SU-DHL-6 (cell line): ENCODE data around the gene FMN1.

Source experiments
- H2AFZ ChIP-seq: fragments of 200-600 bp; sonication (generic); 2 replicates; pipeline ENCODE4 v1.6.1; 2014; ENCODE audit warnings: low read depth, mild to moderate bottlenecking, moderate library complexity, mixed read lengths, antibody characterized with exemption, low read length; ENCODE audit not compliant: severe bottlenecking
- H3F3A ChIP-seq: fragments of 200-600 bp; shearing (Covaris generic); 2 replicates; pipeline ENCODE4 v1.6.0; 2016; ENCODE audit warnings: antibody characterized with exemption, mild to moderate bottlenecking; ENCODE audit not compliant: insufficient read depth
- H3K27ac ChIP-seq: fragments of 200-600 bp; sonication (generic); 2 replicates; pipeline ENCODE4 v1.5.1; 2016; ENCODE audit warnings: low read depth, mild to moderate bottlenecking, low read length, moderate library complexity, mixed read lengths
- H3K27me3 ChIP-seq: fragments of 200-600 bp; sonication (generic), shearing (Covaris generic); 2 replicates; pipeline ENCODE4 v1.6.0; 2014; ENCODE audit warnings: mild to moderate bottlenecking, low read length
- H3K36me3 ChIP-seq: fragments of 200-600 bp; sonication (generic); 2 replicates; pipeline ENCODE4 v1.6.1; 2014; ENCODE audit warnings: mild to moderate bottlenecking, low read length, mixed read lengths
- H3K4me2 ChIP-seq: fragments of 300-600, 200-600 bp; shearing (Covaris generic), sonication (generic); 2 replicates; pipeline ENCODE4 v1.6.0; 2014; ENCODE audit warnings: low read length, low read depth, mild to moderate bottlenecking; ENCODE audit not compliant: poor library complexity, severe bottlenecking
- H3K4me3 ChIP-seq: fragments of 200-600 bp; sonication (generic); 2 replicates; pipeline ENCODE4 v1.5.1; 2014; ENCODE audit warnings: antibody characterized with exemption, low read length, mild to moderate bottlenecking, mixed read lengths; ENCODE audit not compliant: insufficient read depth, poor library complexity, severe bottlenecking
- H3K79me2 ChIP-seq: fragments of 200-600 bp; sonication (generic); 2 replicates; pipeline ENCODE4 v1.6.1; 2014; ENCODE audit warnings: mild to moderate bottlenecking, low read length, moderate library complexity; ENCODE audit not compliant: insufficient read depth
- H3K9ac ChIP-seq: fragments of 200-600 bp; sonication (generic); 2 replicates; pipeline ENCODE4 v1.7.0; 2014; ENCODE audit warnings: mild to moderate bottlenecking, low read length
- H3K9me2 ChIP-seq: fragments of 200-600 bp; sonication (generic); replicated peaks from 2 replicates; pipeline ENCODE4 v1.6.1; 2014; ENCODE audit warnings: low read length; ENCODE audit not compliant: insufficient read depth
- H3K9me3 ChIP-seq: fragments of 200-600 bp; sonication (generic); 2 replicates; pipeline ENCODE4 v1.6.1; 2014; ENCODE audit warnings: low read length, mixed read lengths; ENCODE audit not compliant: insufficient read depth
- H4K20me1 ChIP-seq: fragments of 200-600 bp; sonication (generic); 2 replicates; pipeline ENCODE4 v1.6.1; 2014; ENCODE audit warnings: low read depth, mild to moderate bottlenecking, antibody characterized with exemption, low read length, moderate library complexity, mixed read lengths
- EZH2phosphoT487 ChIP-seq: fragments of 200-600 bp; sonication (generic), shearing (Covaris generic); conservative IDR thresholded peaks from 2 replicates; pipeline ENCODE4 v1.6.1; 2018; ENCODE audit warnings: mild to moderate bottlenecking, antibody characterized with exemption, low read length, moderate library complexity, mixed read lengths
- TF ChIP-seq, protein P1 (sequence below): fragments of 200-600 bp; sonication (generic); IDR thresholded peaks from one replicate; pipeline ENCODE4 v1.5.1; 2017; ENCODE audit warnings: antibody characterized with exemption, mild to moderate bottlenecking, low read length, moderate library complexity; ENCODE audit not compliant: insufficient read depth, poor library complexity, severe bottlenecking

The FMN1 gene

DNA sequence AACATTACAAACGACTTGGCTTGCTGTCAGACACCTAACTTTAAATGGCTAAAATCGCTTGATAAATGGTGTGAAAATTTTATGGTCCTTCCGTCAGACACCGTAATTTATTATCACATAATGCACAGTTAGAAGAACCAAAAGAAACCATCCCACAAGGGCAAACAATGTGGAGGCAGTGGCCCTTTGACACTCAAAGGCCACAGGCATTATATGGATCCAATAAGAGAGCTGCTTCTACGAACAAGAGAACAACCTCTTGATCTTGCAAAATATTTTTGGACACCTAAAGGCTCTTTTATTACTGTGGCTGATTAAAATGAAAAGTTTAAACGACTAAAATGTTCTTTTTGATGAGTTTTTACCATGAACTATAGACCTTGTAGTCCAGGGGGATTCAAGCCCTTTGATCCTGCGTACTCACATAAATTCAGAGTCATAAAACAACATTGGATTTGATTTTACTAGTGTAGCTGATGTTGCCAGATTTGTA is 202.8 kb downstream of the FMN1 start:
- no peaks in the 10 kb centered on the region for H3F3A ChIP-seq
- no peaks in the 10 kb centered on the region for H3K79me2 ChIP-seq

DNA sequence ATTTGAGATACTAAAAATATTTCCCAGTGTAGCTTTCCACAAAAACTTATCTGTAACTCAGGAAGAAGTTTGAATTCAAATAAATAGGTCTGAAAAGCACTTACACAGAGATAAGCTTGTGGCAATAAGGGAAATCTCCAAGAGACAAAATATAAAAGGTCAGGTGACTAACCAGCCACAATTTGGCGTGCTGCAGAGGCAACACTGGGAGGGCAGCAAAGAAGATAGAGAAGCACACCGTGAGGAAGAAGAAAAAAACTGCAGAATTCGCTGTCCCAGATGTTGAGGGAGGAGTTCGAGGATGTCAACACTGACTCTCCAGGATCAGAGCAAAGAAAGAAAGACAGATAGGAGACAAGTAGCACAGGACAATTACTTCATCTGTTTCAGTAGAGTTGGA is 204.4 kb downstream of the FMN1 start:
- H3K27me3 ChIP-seq, result no peaks in the 10 kb centered on the region
- no peak overlapping the region for H3K9ac ChIP-seq
- no peaks in the 10 kb centered on the region for H4K20me1 ChIP-seq
- H3K4me3 ChIP-seq, result no peak overlapping the region
- no peaks in the 10 kb centered on the region for H3K79me2 ChIP-seq
- H2AFZ ChIP-seq, result no peak overlapping the region
- no peak overlapping the region for H3K4me2 ChIP-seq
- TF ChIP-seq, protein P1, sequence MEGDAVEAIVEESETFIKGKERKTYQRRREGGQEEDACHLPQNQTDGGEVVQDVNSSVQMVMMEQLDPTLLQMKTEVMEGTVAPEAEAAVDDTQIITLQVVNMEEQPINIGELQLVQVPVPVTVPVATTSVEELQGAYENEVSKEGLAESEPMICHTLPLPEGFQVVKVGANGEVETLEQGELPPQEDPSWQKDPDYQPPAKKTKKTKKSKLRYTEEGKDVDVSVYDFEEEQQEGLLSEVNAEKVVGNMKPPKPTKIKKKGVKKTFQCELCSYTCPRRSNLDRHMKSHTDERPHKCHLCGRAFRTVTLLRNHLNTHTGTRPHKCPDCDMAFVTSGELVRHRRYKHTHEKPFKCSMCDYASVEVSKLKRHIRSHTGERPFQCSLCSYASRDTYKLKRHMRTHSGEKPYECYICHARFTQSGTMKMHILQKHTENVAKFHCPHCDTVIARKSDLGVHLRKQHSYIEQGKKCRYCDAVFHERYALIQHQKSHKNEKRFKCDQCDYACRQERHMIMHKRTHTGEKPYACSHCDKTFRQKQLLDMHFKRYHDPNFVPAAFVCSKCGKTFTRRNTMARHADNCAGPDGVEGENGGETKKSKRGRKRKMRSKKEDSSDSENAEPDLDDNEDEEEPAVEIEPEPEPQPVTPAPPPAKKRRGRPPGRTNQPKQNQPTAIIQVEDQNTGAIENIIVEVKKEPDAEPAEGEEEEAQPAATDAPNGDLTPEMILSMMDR, result no peak
- TF ChIP-seq EZH2phosphoT487, result no peak
- no peaks in the 10 kb centered on the region for H3K9me3 ChIP-seq
- no peak overlapping the region for H3K27ac ChIP-seq
- no peaks in the 10 kb centered on the region for H3K36me3 ChIP-seq
- H3K9me2 ChIP-seq, result no peaks in the 10 kb centered on the region
- no peaks in the 10 kb centered on the region for H3F3A ChIP-seq

More for the DNA sequence above, 202.8 kb downstream of the FMN1 start:
- Histone ChIP-seq H3K9me2 (no peaks in the 10 kb centered on the region), H3K36me3 (no peaks in the 10 kb centered on the region), H3K27me3 (no peaks in the 10 kb centered on the region), H4K20me1 (no peaks in the 10 kb centered on the region), H3K4me3 (no peak overlapping the region), H3K27ac (no peak overlapping the region), H3K9ac (no peak overlapping the region), H3K9me3 (no peaks in the 10 kb centered on the region), H3K4me2 (no peak overlapping the region), H2AFZ (no peak overlapping the region)
- TF ChIP-seq, protein P1, result no peak
- no peak for TF ChIP-seq EZH2phosphoT487

DNA sequence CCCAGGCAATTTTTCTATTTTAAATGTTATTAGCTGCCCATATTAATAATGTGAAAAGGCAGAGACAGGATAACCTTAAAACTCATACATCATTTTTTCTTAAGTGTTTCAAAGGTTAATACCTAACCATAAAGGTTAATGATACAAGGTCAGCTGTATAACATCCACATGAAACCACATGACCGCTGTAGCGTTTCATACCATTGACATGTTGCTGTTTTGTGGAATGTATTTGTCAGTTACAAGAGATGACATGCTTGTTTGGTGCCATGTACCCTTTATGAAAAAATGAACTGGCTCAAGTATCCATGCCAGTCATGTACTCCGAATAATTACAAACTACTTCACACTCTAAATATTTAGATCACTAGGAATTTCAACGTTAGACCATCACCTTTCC is 207.4 kb downstream of the FMN1 start:
- H4K20me1 ChIP-seq, result no peaks in the 10 kb centered on the region
- no peak overlapping the region for H3K9ac ChIP-seq
- TF ChIP-seq, protein P1, result no peak
- TF ChIP-seq EZH2phosphoT487, result no peak
- H2AFZ ChIP-seq, result no peak overlapping the region
- H3K36me3 ChIP-seq, result no peaks in the 10 kb centered on the region
- no peaks in the 10 kb centered on the region for H3K9me3 ChIP-seq
- H3K4me3 ChIP-seq, result no peak overlapping the region
- no peak overlapping the region for H3K27ac ChIP-seq
- no peaks in the 10 kb centered on the region for H3F3A ChIP-seq
- H3K79me2 ChIP-seq, result no peaks in the 10 kb centered on the region
- no peak overlapping the region for H3K4me2 ChIP-seq
- no peaks in the 10 kb centered on the region for H3K27me3 ChIP-seq
- no peaks in the 10 kb centered on the region for H3K9me2 ChIP-seq
